HG03457 (cell line): ENCODE results near the gene ENHO.

Source experiments
- ATAC-seq: cut with Tn5 transposase; IDR thresholded peaks from one replicate; pipeline ENCODE4 v1.9.1; 2021; ENCODE audit warnings: moderate number of reproducible peaks; ENCODE audit not compliant: unreplicated experiment

Gene ENHO

GRCh38 chr9:34555936-34556525 is 33.2 kb upstream of the ENHO start:
- ATAC-seq: no peak

GRCh38 chr9:34555500-34555899 is 32.7 kb upstream of the ENHO start:
- ATAC-seq: no peak

- no peak for ATAC-seq
Measured at GRCh38 chr9:34555002-34555348, 32.2 kb upstream of the ENHO start.

- ATAC-seq: no peak
Measured at GRCh38 chr9:34554211-34555001, 31.6 kb upstream of the ENHO start.

GRCh38 chr9:34553511-34554021 is 30.8 kb upstream of the ENHO start:
- ATAC-seq: no peak

- no peak for ATAC-seq
Measured at GRCh38 chr9:34552986-34553385, 30.2 kb upstream of the ENHO start.

- no peak for ATAC-seq
Measured at GRCh38 chr9:34552606-34552981, 29.8 kb upstream of the ENHO start.

GRCh38 chr9:34551751-34552605 is 29.2 kb upstream of the ENHO start:
- no peak for ATAC-seq

GRCh38 chr9:34550681-34551270 is 28.0 kb upstream of the ENHO start:
- ATAC-seq: no peak

GRCh38 chr9:34550016-34550680 is 27.4 kb upstream of the ENHO start:
- no peak for ATAC-seq

GRCh38 chr9:34549407-34549732 is 26.6 kb upstream of the ENHO start:
- ATAC-seq: no peak

GRCh38 chr9:34547960-34548611 is 25.3 kb upstream of the ENHO start:
- no peak for ATAC-seq

GRCh38 chr9:34546834-34547827 is 24.3 kb upstream of the ENHO start:
- ATAC-seq: no peak

GRCh38 chr9:34546102-34546833 is 23.5 kb upstream of the ENHO start:
- ATAC-seq: no peak

- ATAC-seq: no peak
Measured at GRCh38 chr9:34545497-34545896, 22.7 kb upstream of the ENHO start.

- no peak for ATAC-seq
Measured at GRCh38 chr9:34544035-34544434, 21.2 kb upstream of the ENHO start.

- no peak for ATAC-seq
Measured at GRCh38 chr9:34541540-34541939, 18.8 kb upstream of the ENHO start.

- no peak for ATAC-seq
Measured at GRCh38 chr9:34540827-34541226, 18.0 kb upstream of the ENHO start.

GRCh38 chr9:34536685-34537084 is 13.9 kb upstream of the ENHO start:
- ATAC-seq: no peak
